ENCODE data around the gene LBHD1.
"Not testable (repeated sequence)": the region's sequence is repeated elsewhere in the genome, so short reads cannot be mapped to it uniquely, and the experiment has no call there.

The LBHD1 gene

DNA sequence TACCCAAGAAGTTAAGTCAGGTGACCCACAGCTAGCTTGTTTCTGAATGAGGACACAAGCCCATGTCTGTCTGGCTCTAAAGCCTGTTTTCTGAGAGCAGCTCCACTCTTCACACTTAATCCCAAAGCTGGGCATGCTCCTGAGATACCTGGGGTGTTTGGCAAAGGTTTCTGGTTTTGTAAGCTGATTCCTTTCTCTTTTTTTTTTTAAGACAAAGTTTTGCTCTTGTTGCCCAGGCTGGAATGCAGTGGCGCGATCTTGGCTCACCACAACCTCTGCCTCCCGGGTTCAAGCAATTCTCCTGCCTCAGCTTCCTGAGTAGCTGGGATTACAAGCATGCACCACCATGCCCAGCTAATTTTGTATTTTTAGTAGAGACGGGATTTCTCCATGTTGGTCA lies 21.6 kb upstream of the LBHD1 start:
- DNase-seq = not testable (repeated sequence)

GRCh38 chr11:62689421-62690183 lies 17.5 kb upstream of the LBHD1 start, which contains the start of gene LRRN4CL:
TSS of gene LRRN4CL (minus strand) at chr11:62689530. CDS start at chr11:62688508, 1,022 bp downstream.
- no peak for DNase-seq

- DNase-seq = no peak
Observed at GRCh38 chr11:62688491-62688890, 16.4 kb upstream of the LBHD1 start.

DNA sequence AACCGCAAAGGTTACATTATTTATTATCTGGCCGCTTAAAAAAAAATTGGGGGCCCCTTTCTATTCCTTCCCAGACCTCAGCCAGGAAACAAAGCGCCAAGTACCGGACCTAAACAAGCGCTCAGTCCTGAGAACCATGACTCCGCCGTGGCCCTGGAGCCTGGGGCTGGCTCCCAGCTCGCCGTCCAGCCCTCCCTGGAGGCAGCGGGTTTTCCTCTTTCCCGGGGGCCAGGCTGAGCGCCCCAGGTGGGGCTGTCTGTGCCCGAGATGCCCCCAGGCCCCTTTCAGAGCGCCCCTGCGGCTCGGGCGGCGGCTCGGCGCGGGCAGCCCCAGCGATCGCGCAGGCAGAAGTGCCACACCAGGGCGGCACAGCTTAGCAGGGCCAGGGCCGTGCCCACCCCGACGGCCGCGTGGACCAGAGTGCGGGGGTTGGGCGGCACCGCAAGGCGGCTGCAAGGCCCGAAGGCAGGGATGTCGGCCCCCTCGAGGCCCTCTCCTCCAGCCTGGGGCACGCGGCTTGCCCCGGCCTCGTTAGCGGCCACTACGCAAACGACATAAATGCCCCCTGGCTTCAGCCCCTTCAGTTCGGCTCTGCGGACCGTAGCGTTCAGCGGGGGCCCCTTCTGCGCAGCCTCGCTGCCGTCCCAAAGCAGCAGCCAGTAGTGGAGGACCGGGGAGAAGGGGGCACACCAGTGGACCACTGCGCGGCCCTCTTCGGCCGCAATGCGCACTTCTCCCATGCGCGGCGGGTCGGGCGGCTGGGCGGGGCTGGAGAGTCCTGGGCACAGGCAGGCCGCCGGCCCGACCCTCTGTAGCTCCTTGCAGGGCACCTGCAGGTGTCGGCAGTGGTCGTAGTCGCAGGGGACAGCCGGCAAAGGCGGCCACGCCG lies 15.7 kb upstream of the LBHD1 start:
- DNase-seq = no peak

DNA sequence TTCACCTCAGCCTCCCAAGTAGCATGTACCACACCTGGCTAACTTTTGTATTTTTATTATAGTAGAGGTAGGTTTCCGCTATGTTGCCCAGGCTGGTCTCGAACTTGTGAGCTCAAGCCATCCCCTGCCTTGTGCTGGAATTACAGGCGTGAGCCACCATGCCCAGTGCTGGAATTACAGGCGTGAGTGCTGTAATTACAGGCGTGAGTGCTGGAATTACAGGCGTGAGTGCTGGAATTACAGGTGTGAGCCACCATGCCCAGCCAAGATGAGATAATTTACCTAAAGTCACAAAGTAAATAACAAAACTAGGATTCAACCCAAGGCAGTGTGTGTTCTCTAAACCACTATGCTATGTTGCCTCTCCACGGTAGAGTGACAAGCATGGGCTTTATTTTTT lies 10.5 kb upstream of the LBHD1 start:
- no peak for DNase-seq

- DNase-seq = peak; percentile 43 to 77
Observed at GRCh38 chr11:62680825-62681240, 8.8 kb upstream of the LBHD1 start.

DNA sequence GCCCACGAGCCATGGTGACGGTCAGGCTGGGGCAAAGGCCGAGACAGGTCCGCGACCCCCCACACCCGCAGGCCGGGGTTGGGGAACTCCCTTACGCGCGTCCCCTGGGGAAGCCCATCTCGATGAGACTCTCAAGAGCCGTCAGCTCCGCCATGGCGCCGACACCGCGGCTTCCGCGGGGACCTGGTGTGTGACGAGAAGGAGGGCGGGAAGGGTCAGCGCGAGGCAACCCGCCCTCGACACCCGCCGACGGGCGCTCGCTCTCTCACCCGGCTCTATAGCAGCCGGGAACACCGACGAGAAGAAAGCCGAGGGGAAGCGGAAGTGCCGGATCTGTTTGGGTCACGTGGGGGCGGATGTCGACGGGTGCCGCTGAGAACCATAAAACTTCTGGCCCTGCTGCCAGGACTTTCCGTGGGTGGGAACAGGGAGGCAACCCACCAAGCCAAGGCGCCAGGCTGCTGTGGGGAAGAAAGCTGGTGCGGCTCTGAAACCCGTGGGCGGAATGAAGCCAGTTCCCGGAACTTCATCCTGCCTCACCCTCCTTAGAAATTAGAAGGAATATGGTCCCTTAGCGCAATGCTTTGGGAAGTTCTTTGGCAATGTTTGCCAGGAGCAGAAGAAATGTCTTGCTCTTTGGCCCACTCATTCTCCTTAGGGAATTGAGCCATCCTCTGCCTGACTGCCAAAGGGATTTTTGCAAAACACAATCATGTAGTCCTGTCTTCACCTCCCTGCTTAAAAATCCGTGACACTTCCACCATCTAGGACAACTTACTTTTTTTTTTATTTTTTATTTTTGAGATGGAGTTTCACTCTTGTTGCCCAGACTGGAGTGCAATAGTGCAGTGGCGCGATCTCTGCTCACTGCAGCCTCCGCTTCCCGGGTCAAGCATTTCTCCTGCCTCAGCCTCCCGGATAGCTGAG lies 7.0 kb upstream of the LBHD1 start, which contains the start of gene UBXN1:
Gene UBXN1, minus strand, starts transcription at position 304 of the 927 bp plus-strand sequence. Its CDS starts 150 bp downstream, at position 154.
- peak; percentile 79 to 91 for DNase-seq

- no peak for DNase-seq
Observed at GRCh38 chr11:62678433-62678769, 6.3 kb upstream of the LBHD1 start.

DNA sequence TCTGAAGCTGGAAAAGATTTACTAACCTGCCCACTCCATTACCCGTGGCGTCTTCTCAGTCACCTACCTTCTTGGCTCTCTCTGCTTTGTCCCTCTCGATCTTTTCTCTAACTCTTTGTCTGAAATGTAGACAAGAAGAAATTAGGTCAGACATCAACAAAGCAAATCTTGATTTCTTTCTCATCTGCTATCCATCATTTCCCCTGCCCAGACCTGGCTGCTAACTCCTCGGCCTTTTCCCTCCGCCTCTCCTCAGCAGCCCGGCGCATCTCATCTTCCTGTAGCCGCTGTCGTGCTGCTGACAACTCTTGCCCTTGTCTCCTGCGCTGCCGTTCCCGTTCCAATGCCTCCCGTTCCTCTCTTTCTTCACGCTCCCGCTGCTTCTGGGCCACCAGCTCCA lies 5.6 kb upstream of the LBHD1 start:
- no peak for DNase-seq

DNA sequence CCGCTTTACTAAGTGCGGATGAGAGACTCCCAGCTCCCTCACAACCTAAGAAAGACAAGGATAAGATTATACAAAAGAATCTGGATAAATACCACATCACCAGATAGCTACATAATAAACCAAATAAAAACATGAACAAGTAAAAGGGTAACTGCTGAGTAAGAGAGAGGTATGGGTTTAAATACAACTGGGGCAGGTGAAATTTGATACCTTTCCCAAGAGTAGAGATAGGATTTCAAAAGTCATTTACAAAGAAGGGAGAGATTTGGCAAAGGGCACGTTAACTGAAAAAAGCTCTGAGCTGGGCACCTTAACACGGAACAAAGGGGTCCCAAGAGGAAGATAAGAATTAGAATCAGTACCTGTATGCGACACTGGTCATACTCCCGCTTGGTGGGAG lies 5.1 kb upstream of the LBHD1 start:
- DNase-seq = no peak

- DNase-seq = no peak
Observed at GRCh38 chr11:62676698-62677097, 4.6 kb upstream of the LBHD1 start.

DNA sequence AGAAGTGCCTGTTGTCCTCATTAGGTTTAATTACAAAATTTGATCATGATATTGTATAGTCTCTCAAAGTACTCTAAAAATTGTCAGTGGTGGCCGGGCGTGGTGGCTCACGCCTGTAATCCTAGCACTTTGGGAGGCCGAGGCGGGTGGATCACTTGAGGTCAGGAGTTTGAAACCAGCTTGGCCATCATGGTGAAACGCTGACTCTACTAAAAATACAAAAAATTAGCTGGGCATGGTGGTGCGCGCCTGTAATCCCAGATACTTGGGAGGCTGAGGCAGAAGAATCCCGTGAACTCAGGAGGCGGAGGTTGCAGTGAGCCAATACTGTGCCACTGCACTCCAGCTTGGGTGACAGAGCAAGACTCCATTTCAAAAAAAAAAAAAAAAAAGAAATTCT lies 3.3 kb upstream of the LBHD1 start:
- not testable (repeated sequence) for DNase-seq

- DNase-seq = no peak
Observed at GRCh38 chr11:62673196-62673525, 1.1 kb upstream of the LBHD1 start.

GRCh38 chr11:62671236-62671607 lies 845 bp downstream of the LBHD1 start:
- DNase-seq = no peak

DNA sequence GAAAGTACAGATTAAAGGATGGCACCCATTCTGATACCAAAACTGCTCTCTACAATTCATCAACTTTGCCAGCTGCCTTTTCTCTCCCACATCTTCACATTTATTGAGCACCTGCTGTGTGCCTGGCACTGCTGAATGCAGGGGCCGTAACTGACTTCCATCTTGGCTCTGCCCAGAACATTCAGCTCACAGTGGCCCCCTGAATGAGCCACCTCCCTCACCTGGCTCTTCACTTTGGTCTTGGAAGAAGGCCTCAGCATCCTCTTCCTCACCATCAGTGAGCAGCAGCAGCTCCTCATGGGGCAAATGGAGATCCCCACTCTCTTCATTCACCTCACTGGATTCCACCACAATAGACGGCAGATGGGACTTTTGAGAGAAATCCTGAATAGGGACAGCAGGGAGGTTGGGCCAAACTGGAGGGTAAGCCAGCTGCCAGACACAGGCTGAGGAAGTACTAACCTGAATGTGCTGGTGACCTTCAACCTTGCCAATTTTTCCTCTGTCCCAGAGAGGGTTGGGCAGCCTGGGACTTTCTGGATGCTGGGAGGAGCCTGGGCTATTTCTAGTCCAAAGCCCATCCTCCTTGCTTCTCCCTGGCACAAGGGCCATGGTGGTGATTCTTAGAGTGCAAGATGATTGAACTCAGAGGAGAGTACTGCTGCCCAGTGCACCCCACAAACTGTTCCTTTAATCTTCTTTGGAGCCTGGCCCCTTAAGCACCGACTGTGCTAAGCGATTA lies 2.5 kb downstream of the LBHD1 start:
- DNase-seq = peak in 1 of 2 experiments; percentile 66

DNA sequence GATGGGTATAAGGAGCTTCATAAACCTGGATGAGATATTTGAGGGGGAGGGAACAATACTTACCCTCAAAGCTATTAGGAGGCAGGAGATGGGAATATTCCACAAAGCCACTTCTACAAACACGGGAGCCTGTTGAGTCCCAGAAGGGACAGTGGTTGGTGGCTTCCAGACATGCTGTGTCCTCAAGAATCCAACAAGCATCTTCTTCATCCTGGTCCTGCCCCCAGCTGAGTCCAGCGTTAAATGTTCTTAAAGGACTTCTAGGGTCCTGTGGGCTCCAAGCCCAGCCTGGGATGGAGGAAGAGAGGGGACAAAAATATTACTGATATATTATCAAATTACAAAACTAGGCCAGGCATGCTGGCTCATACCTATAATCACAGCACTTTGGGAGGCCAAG lies 4.6 kb downstream of the LBHD1 start:
- no peak for DNase-seq

DNA sequence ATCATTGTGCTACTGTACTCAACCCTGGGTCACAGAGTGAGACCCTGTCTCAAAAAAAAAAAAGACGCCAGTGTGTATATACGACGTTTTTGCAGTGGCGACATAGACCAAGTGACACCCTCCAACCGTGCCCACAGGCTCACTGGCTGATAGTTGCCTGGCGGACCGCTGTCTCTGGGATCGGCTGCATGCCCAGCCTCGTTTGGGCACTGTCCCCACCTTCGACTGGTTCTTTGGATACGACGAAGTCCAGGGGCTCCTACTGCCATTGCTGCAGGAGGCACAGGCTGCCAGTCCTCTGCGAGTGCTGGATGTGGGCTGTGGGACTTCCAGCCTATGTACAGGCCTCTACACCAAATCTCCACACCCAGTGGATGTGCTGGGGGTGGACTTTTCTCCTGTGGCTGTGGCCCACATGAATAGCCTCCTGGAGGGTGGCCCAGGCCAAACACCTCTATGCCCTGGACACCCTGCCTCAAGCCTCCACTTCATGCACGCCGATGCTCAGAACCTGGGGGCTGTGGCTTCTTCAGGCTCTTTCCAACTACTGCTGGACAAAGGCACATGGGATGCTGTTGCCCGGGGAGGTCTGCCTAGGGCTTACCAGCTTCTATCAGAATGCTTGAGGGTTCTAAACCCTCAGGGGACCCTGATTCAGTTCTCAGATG lies 5.7 kb downstream of the LBHD1 start:
- DNase-seq = no peak

- DNase-seq = peak in 1 of 2 experiments; percentile 55
Observed at GRCh38 chr11:62665599-62666258, 6.3 kb downstream of the LBHD1 start.

DNA sequence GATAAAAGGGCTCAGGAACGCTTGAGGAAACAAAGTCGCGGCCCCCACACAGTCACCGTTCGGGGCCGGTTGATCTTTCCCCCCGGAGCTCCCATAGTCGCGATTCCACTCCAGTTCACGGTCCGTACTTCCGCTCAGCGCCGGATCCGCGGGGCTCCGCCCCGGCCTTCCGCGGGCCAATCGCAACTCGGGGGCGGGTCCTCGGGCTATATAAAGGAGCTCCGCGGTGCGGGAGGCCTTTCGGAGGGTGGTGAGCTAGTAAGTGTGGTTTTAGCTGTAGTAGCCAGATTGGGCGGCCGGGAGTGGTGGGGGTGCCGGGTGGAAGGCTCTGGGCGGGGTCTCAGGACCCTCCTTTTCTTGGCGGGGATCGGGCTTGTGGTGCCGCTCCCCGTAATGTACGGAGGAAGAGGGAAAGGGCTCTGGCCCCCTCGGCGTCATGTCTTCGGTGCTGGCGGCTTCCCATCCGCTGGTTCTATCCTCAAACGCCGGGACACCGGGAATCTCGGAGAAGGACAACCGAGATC lies 6.9 kb downstream of the LBHD1 start, which contains the start of the genes C11orf98 and CSKMT:
Gene C11orf98, minus strand, starts transcription at position 136 of the 524 bp plus-strand sequence. Its CDS starts 41 bp downstream, at position 95.
Gene CSKMT, plus strand, starts transcription at position 238 of the 524 bp plus-strand sequence. CDS start 568 bp downstream, outside the sequence.
- DNase-seq = peak; percentile 94 to 97

DNA sequence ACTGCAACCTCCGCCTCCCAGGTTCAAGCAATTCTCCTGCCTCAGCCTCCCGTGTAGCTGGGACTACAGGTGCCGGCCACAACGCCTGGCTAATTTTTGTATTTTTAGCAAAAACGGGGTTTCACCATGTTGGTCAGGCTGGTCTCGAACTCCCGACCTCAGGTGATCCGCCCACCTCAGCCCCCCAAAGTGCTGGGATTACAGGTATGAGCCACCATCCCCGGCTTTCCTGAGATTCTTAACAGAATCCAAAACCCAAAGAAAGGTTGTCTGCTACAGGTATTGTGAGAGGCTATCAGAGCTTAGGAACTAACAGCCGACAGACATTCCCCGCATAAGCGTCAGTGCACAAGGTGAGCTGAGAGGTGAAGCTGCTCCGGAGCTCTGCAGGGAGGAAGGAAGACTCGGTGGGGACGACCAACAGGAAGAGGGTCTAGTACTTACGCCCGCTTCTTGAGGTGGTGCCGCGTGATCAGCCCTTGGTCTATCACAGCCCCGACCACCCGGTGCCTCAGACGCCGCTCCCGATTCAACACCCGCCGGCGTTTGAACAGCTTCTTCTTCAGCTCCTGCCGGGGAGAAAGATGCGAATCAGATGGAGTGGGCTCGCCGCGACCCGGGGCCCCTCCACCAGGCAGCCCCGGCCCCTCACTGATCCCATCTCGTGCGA lies 7.5 kb downstream of the LBHD1 start:
- DNase-seq = peak in 1 of 2 experiments; percentile 71
